GM19023 (cell line): ENCODE data around the gene HEXD.
"Not testable (repeated sequence)": the region's sequence is repeated elsewhere in the genome, so short reads cannot be mapped to it uniquely, and the experiment has no call there.

Experiments
- ATAC-seq: cut with Tn5 transposase; IDR thresholded peaks from one replicate; pipeline ENCODE4 v1.9.1; 2021; ENCODE audit warnings: mild to moderate bottlenecking, moderate library complexity; ENCODE audit not compliant: unreplicated experiment

The HEXD gene

DNA sequence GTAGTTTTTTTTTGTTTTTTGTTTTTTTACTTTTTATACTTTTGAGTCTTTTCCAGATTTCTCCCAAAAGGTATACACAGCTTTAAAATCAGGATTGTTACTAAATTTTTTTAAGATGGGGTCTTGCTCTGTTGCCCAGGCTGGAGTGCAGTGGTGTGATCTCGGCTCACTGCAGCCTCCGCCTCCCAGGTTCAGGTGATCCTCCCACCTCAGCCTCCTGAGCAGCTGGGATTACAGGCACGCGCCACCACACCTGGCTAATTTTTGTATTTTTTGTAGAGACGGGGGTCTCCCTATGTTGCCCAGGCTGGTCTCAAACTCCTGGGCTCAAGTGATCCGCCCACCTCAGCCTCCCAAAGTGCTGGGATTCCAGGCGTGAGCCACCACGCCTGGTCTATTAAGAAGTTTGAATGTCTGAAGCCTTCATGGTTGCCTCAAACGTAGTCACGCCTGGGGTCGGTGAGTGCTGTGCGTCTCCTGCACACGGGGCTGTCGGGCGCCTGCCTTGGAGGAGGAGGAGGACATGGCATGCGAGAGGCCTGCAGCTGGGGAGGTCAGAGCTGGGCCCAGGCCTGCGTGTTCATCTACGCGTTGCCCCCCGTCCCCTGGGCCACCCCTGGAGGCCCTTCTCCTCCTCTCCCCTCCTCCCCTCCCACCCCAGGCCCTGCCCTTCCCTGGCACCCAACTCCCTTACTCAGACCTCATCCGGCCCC, 35.8 kb upstream of the HEXD start:
- ATAC-seq: not testable (repeated sequence)

DNA sequence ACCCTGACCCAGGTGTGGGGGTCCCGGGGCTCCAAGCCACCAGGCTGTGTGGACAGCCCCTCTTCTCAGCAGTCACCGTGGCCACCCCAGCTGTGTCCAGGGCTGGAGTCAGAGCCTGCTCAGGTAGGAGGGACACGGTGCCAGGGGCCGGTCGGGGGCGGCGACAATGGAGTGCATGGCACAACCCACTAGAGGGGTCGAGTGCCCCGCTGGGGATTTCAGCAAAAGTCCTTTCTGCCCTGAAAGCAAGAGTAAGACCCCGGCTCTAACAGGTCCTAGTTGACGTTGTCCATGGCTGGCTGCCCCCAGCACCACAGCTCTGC, 35.3 kb upstream of the HEXD start:
- ATAC-seq: no peak

DNA sequence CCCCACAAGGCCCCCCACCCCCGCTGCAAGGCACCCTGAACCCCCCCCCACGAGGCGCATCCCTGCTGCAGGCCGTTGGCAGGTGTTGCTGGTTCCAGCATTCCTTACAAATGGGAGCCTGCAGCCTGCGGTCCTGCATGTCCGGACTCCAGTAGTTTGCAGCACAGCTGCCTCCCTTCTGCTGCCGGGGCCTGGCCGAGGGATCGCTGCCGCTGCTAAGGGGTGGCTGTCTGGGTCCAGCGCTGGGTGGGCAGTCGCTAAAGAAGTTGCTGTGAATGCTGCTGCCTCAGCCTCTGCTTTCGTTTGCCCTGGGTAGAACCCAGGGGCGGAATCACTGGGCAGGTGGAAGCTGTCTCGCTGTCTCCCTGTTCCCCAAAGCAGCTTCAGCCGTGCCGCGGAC, 34.7 kb upstream of the HEXD start:
- ATAC-seq: no peak

DNA sequence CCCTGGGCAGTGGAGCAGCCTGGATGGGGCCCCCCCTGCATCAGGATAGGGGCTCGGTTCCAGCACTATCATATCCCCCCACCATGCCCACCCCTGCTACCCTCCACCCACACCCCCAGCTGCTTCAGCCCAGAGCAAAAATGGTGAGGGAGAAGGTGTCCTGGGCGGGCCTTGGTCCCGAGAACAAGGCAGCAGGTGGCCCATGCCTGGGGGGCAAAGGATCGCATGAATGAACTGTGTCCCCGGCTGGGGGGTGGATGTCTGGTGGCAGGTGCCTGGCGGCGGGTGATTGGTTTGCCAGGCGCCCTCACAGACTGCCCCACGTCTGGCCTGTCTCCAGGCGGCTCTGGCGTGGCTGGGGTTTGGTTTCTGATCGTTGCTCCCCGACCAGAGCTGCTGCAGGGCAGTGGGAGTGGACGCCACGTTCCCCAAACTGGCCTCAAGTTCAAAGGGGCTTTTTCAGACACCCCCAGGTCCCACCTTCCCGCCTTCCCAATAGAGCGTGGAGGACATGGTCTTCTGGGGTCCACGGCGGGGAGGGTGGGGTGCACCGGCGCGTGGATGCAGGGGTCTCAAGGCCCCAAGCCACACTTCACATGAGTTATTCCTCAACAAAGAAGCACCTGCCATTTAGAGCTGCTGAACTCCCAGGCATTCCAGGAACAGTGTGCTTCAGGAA, 34.0 kb upstream of the HEXD start:
- no peak for ATAC-seq

DNA sequence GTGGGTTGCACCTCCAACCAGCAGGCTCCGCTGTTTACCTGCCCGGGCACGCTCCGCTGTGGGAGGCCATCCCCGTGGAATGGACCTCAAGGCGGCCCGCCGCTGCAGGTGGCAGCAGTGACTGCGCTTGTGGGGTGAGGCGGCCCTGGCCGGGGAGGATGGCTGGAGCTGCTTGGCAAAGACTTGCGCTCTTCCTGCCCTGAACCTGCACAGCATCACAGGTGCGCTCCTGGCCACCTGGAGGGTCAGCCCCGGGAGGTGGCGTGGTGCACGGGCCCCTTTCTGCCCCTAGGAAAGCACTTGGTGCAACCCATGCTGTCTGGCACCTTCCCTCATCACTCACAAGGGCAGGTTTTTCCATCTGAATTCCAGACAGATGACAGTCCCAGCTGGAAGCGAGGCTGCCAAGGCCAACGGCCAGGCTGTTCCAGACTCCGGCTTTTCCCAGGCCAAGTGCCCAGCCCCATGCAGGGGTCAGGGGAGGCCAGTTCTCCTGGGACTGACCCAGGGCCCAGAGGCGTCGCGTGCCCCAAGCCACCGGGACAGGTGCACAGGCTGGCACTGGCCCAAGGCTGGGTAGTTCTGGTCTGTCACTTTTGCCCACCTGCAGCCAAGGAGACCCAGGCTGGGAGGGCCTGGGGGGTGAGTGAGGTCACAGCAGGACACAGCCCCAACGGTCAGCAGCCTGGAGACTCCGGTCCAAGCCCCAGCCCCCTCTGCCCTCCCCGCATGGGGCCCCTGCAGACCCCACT, 33.2 kb upstream of the HEXD start:
- no peak for ATAC-seq

DNA sequence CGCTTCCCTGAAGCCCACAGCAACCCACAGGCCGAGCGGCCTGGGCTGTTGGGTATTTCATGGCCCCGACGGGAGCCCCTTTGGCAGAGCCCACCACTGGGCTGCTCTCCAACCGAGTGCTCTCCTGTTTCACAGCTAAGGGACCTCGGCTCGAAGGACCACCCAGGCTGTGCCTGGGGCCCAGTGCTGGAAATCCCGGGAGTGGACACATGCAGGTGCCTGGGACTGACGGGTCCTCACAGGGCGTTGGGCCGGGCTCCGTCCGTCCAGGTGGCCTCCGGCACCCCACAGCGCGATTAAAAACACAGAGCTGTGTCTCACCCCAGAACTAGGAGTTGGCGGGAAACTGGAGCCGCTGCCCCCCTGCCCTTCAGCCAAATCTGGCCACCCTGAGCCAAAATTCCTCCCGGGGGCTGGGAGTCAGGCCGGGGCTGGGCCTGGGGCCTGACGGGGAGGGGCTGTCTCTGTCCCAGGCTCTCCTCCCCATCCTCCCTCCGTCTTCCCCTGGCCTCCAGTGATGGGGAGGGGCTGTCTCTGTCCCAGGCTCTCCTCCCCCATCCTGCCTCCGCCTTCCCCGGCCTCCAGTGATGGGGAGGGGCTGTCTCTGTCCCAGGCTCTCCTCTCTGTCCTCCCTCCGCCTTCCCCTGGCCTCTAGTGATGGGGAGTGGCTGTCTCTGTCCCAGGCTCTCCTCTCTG, 32.4 kb upstream of the HEXD start:
- no peak for ATAC-seq

DNA sequence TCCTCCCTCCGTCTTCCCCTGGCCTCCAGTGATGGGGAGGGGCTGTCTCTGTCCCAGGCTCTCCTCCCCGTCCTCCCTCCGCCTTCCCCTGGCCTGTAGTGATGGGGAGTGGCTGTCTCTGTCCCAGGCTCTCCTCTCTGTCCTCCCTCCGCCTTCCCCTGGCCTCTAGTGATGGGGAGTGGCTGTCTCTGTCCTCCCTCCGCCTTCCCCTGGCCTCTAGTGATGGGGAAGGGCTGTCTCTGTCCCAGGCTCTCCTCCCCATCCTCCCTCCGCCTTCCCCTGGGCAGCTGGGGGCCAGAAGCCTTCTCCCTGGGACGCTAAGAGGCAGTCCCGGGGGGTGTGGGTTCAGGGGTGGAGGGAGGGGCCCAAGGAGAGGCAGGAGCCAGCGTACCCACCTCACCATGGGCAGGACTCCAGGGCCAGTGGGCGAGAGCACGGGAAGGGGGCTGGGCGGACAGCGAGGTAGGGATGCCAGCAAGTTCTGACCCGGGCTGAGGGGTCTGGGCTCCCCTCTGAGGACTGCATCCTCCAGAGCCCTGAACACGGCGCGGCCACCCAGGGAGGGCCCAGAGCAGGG, 31.8 kb upstream of the HEXD start:
- no peak for ATAC-seq

DNA sequence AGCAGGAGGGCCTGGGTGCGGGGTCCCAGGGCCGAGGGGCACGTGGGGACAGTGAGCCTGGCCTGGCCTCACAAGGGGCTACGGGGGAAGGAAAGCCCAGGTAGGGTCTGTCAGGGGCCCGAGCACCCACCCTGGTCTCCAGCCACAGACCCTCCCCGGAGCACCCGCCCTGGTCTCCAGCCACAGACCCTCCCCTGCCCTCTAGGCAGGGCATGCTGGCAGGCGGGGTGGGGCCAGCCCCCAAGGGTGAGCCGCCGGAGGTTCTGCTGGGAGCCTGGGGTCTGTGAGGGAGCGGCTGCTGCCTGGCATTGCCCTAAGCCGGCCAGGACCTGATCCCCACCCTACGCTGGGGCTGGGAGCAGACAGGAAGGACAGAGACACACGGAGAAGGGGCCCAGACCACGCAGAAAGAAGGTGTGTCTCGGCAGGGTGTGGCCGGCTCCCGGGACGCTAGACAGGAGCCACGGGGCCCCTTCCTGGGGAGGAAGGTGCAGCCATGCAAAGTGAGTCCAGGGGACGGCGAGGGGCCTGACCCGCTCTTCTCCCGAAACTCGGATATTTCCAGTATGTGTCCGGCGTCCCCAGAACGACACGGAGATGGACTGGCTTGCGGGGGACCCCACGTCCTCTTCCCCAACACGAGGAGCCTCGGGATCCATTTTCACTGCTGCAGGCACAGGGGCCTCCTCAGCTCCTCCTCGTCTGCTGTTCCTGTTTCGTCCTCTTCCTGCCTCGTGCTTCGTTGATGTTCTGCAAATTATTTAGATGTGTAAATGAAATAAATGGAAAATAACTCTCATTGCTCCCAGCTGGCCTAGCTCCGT, 31.1 kb upstream of the HEXD start:
- no peak for ATAC-seq

DNA sequence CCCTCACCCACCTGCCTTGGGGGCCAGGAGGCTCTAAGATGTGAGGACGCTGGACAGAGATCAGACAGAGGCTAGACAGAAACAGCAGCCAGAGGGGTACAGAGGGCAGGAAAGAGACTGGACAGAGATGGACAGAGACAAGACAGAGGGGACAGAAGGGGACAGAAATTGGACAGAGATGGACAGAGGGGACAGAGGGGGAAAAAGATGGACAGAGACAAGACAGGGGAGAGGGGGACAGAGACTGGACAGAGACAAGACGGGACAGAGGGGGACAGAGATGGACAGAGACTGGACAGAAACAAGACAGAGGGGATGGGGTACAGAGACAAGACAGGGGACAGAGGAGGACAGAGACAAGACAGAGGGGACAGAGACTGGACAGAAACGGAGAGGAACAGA, 30.4 kb upstream of the HEXD start:
- ATAC-seq: no peak

DNA sequence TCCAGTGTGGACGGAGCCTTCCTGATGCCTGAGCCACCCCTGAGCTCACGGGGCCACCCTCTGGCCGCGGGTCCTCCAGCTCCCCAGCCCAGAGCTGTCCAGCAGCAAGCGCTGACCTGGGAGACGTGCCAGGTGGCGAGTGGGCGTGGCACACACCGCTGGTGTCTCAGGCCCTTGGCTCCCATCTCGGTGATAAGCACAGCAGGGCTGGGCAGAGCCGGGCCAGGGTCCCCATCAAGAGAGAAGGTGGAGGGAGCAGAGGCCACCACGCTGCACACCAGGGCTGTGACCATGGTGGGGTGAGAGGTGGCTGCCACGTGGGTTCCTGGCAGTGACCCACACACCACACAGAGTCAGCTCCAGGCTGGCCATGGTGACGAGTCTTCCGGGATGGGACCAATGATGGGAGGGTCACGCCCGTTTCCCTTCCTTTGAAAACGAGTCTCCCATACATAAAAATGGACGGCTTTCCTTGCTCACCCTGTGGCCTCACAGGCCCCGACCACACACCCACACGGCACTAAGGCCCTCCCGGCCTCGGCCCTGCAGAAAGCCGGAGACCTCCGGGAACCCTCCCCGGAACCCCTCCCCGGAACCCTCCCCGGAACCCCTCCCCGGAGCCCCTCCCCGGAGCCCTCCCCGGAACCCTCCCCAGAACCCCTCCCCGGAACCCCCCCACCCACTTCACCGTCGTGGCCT, 29.8 kb upstream of the HEXD start:
- no peak for ATAC-seq

DNA sequence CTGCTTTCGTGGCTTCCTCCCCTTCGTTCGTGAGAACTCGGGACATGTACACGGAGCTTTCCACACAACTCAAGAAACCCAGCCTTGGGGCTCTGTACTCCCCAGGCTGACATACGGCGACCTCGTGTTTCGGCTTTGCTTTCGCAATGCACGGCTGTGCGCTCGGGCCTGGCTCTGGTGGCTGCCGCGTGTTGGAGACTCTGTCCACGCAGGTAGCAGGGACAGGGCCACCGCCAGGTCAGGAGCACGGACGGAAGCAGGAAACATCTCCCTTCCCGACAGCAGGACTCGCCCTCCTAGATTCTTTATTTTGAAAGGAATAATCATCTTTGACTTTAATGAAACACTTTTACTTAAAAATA, 29.2 kb upstream of the HEXD start:
- ATAC-seq: no peak

DNA sequence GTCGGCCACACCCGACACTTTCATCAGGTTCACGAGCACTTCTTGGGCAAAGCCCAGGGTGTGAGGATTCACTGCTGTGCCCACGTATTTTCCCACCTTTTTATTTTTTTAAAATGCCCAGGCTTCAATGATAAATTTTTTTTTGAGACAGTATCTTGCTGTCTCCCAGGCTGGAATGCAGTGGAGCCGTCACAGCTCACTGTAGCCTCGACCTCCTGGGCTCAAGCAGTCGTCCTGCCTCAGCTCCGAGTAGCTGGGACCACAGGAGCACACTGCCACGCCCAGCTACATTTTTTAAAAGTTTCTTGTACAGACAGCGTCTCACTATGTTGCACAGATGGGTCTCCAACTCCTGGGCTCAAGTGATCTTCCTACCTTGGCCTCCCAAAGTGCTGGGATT, 28.8 kb upstream of the HEXD start:
- no peak for ATAC-seq

DNA sequence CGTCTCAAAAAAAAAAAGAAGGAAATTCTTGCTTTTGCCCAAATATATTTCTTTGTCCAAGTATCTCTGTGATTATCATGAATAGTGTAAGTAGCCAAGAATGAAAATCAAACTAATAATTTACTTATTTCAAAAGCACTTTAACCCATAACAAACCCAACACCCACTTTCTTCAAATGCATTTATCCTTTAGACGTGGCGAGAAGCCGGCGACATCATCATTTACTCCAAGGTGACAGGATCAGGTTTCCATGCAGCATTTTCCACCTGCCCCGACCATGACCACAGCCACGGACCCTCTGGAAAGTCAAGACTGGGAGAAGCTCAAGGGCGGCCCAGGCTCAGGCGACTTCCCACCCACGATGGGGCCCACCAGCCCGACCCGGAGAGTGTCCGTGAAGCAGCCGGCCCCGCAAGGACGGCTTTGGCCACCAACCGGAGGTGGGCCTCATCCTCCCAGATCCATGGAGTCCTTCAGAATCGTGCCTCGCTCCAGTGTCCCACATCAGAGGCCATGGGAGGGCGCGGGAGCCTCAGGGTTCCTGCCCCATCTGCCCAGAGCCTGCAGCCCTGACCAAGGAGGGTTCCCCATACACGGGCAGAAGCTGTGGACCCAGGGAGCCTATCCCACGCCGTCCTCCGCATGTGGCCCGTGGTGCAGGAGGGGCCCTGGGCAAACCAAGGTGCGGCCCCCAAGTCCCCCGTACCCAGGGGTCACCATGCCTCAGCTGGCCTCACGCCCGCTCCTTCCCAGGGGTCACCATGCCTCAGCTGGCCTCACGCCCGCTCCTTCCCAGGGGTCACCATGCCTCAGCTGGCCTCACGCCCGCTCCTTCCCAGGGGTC, 27.9 kb upstream of the HEXD start:
- no peak for ATAC-seq

DNA sequence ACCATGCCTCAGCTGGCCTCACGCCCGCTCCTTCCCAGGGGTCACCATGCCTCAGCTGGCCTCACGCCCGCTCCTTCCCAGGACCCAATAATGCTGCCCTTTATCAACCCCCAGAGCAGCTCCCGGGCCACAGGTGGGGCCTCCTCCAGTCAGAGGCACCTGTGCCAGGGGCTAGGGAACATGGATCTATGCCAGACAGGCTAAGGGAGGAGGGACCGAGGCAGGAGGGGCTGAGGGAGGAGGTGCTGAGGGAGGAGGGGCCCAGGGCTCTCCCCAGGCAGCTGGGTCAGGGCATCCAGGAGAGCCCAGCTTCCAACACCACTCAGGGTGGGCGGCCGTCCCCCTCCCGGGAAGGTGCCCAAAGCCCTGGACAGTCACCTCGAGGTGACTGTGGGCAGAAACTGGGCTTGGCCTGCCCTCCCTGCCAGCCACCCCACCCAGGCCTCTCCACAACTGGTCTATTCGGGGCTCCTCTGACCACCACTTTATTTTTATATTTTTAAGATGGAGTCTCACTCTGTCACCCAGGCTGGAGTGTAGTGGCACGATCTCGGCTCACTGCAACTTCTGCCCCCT, 27.2 kb upstream of the HEXD start:
- no peak for ATAC-seq

DNA sequence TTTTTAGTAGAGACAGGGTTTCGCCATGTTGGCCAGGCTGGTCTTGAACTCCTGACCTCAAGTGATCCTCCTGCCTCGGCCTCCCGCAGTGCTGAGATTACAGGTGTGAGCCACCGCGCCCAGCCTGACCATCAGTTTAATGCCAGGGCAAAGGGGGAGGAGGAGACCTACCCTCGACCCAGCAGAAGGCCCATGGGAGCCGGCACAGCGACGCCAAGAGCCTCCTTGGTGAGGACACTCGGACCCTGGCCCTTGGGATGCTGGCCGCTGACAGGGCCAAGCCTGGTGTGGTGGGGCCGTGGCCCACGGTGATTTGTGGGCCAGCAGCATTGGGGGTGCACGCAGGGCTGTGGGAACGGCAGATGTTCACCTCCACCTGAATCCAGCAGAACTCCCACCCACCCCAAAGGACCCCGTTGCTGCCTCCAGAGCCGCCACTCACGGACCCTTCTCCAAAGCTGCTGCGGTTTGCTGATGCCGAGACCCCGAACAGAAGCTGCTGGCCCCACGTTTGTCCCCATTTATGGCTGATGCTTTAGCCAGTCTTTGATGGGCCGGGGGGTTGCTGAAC, 26.6 kb upstream of the HEXD start:
- ATAC-seq: no peak

DNA sequence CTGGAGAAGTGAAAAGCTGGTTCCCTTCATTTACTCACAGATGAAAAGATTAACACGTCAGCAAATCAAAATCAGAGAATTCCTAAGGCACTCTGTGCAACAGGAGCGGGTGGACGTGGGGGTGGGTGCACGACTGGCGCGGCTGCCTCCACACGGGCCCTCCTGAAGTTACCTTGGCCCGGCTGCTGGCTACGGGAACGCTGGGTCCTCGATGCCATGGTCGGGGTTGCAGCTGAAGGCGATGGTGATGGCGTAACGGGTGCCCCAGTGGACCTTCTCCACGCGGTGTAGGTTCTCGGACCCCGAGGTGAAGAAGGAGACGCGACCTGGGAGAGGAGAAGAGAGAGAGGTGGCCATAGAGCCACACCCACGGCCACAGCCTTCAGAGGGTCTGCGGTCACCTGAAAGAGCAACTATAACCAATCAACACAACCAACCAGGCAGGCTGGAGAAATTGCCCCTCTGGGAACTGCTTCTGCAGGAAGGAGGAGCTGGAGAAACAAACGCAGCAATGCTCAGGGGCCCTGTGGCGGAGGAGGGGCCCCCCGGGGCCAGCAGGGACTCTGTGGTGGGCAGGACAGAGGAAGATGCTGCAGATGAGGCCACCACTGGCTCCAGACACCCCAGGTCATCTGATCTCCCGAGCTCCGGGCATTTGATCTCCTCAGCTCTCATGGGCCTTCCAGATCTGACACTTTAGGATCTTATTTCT, 25.8 kb upstream of the HEXD start:
- ATAC-seq: no peak

DNA sequence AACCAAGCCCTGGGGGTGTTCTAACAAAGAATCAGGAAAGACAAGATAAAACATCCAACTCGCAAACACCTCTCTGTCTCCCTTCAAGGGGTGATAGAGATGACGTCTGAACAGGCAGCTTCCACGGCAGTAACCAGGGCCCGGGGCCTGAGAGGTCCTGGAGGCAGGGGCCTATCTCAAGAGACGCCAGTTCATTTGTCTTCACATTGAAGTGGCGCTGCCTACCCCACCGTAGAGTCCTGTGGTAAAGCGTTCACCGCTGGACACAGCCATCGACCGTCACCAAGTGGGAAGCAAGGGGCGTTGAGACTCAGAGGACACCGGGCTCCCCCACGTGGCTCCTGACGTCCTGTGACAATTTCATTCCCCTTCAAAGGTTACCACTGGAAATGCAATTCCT, 25.2 kb upstream of the HEXD start:
- ATAC-seq: no peak

DNA sequence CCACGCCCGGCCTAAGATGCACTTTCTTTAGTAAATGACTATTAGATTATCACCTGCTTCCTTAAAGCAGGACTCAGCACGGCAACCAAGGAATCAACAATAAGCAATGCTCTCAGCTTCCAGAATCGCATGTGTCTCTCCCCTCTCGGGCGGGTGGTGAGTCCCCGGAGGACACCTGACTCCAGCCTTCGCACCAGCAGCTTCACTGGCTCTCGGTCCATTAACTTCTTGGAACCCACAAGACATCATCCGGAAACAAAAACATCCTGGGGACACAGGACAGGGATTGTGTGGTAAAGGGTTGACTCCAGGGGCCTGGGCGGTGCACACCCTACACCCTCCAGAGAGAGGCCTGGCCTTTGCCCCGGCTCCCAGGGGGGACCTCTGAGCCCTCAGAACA, 23.9 kb upstream of the HEXD start:
- ATAC-seq: no peak
